GM19099 (cell line): ENCODE data around the gene RWDD2A.

Source experiments
- POLR2A ChIP-seq: IDR thresholded peaks from 3 replicates; pipeline ENCODE4 v1.6.1; 2011; ENCODE audit warnings: low read depth; ENCODE audit not compliant: insufficient read length; ENCODE audit errors: extremely low read depth

The RWDD2A gene

GRCh38 chr6:83188501-83188900 lies 4.7 kb upstream of the RWDD2A start:
- TF ChIP-seq POLR2A: no peak

- TF ChIP-seq POLR2A: no peak
These were observed 2.5 kb upstream of the RWDD2A start for GRCh38 chr6:83190626-83191025.

GRCh38 chr6:83192456-83192855 lies 701 bp upstream of the RWDD2A start:
- TF ChIP-seq POLR2A: no peak

GRCh38 chr6:83193747-83194566 lies 800 bp downstream of the RWDD2A start:
- TF ChIP-seq POLR2A: no peak

- TF ChIP-seq POLR2A: no peak
These were observed 5.5 kb downstream of the RWDD2A start for GRCh38 chr6:83198486-83199172.

GRCh38 chr6:83199173-83199862 lies 6.2 kb downstream of the RWDD2A start:
- TF ChIP-seq POLR2A: no peak

- no peak for TF ChIP-seq POLR2A
These were observed 6.7 kb downstream of the RWDD2A start for GRCh38 chr6:83199863-83200225.

GRCh38 chr6:83202031-83202430 lies 8.9 kb downstream of the RWDD2A start:
- no peak for TF ChIP-seq POLR2A

- no peak for TF ChIP-seq POLR2A
These were observed 22.2 kb downstream of the RWDD2A start for GRCh38 chr6:83215131-83216047.

GRCh38 chr6:83216806-83217205 lies 23.6 kb downstream of the RWDD2A start:
- no peak for TF ChIP-seq POLR2A

GRCh38 chr6:83218646-83219045 lies 25.5 kb downstream of the RWDD2A start:
- TF ChIP-seq POLR2A: no peak

GRCh38 chr6:83220121-83220520 lies 27.0 kb downstream of the RWDD2A start:
- no peak for TF ChIP-seq POLR2A

GRCh38 chr6:83221276-83221675 lies 28.1 kb downstream of the RWDD2A start:
- TF ChIP-seq POLR2A: no peak

GRCh38 chr6:83221889-83222479 lies 28.8 kb downstream of the RWDD2A start:
- TF ChIP-seq POLR2A: no peak
